Hematopoietic multipotent progenitor cell treated with erythropoietin and hydrocortisone succinate and interleukin-3 and kit ligand, for 8 days (in vitro differentiated cells): Measurements from ENCODE around the gene IGSF9B.
A peak's percentile ranks its signal among the peaks of the same experiment; 100 is the strongest.
"Not testable (repeated sequence)": the region's sequence is repeated elsewhere in the genome, so short reads cannot be mapped to it uniquely, and the experiment has no call there.

ENCODE experiments used
- DNase-seq: peaks from one replicate; pipeline ENCODE4 v3.0.0-alpha.2; 2015

Gene IGSF9B

GRCh38 chr11:133956650-133957633 is at the start of gene IGSF9B:
Gene IGSF9B, minus strand, starts transcription at chr11:133956968. Its CDS starts 214 bp downstream, at chr11:133956754.
- DNase-seq = peak; percentile 60

GRCh38 chr11:134004496-134005172 is 47.9 kb upstream of the IGSF9B start:
- no peak for DNase-seq

GRCh38 chr11:134003792-134004495 is 47.2 kb upstream of the IGSF9B start:
- no peak for DNase-seq

DNA sequence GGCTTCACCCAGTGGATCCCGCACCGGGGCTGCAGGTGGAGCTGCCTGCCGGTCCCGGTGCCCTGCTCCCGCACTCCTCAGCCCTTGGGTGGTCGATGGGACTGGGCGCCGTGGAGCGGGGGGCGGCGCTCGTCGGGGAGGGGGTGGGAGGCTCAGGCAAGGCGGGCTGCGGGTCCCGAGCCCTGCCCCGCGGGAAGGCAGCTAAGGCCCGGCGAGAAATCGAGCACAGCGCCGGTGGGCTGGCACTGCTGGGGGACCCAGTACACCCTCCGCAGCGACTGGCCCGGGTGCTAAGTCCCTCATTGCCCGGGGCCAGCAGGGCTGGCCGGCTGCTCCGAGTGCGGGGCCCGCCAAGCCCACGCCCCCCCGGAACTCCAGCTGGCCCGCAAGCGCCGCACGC is 46.1 kb upstream of the IGSF9B start:
- not testable (repeated sequence) for DNase-seq

DNA sequence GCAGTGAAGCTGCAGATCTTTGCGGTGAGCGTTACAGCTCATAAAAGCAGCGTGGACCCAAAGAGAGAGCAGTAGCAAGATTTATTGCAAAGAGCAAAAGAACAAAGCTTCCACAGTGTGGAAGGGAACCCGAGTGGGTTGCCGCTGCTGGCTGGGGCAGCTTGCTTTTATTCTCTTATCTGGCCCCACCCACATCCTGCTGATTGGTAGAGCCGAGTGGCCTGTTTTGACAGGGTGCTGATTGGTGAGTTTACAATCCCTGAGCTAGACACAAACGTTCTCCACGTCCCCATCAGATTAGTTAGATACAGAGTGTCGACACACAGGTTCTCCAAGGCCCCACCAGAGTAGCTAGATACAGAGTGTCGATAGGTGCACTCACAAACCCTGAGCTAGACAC is 45.6 kb upstream of the IGSF9B start:
- not testable (repeated sequence) for DNase-seq

GRCh38 chr11:134001596-134001995 is 44.8 kb upstream of the IGSF9B start:
- no peak for DNase-seq

- DNase-seq = no peak
These were observed 44.3 kb upstream of the IGSF9B start for GRCh38 chr11:134001088-134001487.

DNA sequence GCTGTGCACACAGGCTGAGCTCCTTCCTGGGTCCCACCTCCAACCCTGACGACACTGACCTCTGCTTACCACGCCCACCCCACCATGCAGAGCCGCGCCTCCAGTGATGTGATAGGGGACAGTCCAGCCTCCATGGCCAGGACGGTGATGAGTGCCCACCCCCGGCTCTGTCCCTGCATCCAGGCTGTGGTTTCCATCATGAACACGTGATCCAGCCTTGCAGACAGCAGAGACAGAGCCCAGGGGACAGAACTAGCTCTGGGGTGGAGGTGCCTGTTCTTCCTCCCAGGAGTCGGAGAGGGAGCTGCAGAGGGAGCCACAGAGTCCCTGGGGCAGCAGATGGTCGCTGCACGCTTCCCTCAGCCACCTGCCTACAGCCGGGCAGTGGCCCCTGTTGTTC is 42.6 kb upstream of the IGSF9B start:
- DNase-seq = no peak

DNA sequence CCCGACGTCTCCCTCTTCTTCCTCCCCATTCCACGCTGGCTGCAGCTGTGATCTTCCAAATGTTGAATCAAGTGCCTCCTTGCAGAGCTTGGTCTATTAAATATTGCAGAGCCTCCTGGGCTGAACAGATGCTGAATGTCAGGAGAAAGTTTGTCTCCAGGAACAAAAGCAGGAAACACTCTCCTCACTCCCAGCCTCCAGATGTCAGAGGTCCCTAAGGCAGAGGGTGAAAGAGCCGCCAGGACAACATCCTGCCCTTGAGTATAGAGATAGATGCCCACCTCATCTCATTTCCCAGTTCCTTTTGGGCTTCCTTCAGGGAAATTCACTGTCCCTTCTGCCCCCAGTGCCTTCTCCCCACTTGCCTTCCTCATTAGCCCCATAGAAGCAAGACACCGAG is 40.8 kb upstream of the IGSF9B start:
- no peak for DNase-seq

DNA sequence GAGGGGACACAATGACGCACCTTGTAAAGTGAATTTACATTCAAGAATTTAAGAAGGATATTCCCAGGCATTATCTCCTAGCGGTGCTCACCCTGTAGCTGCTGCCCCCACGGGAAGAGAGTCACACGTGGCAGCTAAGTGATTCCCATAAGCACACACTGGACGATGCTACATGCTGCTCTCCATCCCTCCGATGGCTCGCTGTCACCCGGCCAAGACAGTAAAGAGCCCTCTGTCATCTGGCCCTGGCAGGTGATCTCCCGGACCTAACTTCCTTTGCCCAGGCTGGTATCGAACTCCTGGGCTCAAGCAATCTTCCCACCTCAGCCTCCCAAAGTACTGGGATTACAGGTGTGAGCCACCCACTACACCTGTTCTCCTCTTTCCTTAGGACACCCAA is 39.9 kb upstream of the IGSF9B start:
- DNase-seq = no peak

GRCh38 chr11:133995066-133995465 is 38.3 kb upstream of the IGSF9B start:
- no peak for DNase-seq

- DNase-seq = no peak
These were observed 37.2 kb upstream of the IGSF9B start for GRCh38 chr11:133993921-133994320.

DNA sequence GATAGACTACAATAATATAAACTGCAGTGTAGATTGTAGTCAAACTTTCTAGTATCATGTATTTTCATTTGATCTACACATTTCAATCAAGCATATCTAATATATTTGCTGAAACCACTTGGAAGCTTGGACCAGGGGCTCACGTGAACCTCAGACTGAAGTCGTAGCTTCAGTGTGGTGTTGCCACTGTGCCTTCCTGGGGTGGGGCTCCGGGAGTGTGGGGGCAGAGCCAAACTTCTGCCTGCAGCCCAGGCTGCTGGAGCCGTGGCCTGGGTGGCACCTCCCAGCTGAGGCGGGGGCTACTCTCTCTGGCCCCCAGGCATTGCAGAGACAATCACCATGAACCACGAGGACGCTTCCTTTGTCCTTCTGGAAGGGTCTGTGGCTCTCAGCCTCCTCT is 36.3 kb upstream of the IGSF9B start:
- no peak for DNase-seq

DNA sequence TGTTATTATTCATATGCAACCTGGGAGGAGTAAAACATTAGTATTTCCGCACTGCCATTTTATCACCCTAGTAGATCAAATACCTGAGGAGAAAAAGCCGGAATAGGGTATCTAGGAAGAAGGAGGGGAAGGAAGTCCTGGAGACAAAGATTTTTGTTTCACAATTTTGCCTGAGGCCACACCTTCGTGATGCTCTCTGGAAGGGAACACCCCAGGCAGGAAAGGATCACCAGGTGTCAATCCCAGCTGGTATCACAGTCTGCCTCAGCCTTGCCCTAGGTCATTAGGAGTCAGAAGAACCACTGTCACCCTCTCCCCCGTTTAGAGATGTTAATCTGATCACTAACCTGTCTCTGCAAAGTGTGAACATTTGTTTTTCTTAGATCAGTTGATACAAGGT is 35.4 kb upstream of the IGSF9B start:
- no peak for DNase-seq

DNA sequence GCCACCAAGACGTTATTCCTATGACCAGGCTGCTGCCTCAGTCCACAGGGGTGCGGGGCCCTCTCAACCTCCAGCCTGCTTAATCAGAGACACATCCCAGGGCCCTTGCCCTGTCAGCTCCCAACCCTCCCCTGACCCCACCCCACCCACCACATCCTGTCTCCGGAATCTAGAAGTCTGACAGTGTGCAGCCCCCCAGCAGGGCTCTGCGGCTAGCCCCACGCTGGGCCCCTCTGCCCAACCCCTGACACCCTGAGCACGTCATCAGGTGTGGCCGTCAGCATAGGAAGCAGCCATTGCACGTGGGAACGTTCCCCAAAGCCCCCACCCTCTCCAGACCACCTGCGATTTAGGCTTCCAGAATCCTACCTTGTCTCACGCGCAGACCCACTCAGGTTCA is 34.3 kb upstream of the IGSF9B start:
- no peak for DNase-seq

- DNase-seq = no peak
These were observed 33.7 kb upstream of the IGSF9B start for GRCh38 chr11:133990501-133990900.

DNA sequence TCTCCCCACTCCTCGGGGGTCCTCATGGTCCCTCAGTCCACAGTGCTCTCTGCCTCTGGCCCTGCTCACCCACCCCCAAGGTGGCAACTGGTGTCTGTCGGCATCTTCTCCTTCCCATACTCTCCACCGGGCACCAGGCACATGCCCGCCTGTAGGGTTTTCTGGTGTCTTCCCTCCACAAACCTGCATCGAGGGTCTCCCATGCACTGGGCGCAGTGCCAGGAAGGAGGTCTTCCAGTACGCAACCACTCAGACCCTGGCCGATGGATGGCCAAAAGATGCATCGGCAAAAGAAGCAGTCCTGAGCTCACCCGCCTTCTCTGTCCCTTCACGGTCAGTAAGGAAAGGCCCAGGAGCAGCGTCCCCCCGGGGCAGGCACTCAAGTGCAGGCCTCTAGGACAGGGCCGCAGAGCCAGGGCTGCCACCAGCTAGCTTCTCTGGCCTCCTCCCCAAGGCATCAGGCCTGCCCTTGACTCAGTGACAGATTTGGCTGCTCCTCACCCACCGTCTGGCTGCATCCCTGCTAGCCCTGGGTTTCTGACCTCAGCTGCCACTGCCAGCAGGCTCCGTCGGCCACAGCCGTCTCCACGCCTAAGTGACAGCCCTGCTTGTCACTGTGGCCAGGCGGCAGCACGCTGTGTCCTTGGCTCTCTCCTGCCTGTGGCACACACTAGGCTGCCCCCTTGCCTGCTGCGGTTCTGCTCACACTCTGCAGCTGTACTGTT is 32.1 kb upstream of the IGSF9B start:
- no peak for DNase-seq

DNA sequence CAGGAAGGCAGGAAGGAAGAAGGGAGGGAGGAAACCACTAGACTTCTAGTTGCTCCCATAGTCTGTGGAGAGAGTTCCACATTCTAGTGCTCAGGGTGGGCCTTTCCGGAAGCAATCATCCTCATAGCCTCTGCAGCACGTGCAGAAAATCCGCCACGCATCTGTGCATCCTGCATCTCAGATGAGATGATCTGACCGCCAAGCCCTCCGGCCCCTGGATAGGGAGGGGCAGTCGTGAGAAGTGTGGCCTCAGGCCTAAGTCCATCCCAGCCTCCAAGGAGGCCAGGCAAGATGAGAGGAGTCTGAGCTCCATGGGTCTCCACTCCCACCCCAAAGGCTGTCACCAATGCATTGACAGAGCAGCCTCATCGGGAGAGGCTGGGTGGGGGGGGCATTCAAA is 30.4 kb upstream of the IGSF9B start:
- no peak for DNase-seq

DNA sequence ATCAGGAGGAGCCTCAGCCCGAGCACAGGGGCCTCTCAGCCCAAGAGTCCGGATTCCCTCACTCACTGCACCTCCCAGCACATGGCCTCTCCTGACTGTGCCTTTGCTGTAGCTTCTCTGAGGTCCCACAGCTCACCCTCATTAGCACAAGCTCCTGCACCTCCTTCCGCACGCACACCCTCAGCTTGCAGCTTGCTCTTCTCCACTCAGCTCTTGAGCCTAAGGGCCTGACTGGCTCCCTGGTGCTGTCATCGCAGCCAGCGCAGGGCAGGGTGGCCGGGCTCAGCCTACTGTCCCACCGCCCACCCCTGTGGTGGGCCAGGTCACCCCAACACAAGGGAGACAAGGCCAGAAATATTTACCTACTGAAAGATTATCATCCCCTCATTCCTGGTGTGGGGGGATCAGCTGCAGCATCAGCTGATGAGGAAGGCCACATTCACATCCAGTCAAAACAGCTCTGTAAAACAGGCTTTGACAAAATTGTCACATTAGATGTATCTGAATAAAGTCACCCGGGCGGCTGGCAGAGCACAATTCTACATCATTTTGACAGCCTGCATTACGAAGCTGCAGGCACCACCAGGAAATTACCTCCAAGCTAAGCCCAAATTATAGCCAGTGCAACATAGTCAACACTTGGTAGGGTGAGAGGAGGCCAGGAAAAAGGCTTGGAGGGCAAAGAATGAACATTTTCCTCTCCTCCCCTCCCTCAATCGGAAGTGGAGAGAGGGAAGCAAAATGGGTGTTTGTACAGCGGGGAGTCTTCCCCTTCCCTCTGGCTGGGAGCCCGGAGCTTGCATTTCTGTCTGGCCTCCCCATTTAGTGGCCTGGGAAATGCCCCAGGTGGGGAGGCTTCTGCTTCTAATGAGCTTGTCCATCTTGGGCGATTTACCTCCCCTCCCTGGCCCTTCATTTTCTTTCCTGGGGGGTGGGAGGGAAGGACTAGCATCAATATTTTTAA is 29.5 kb upstream of the IGSF9B start:
- DNase-seq = no peak

GRCh38 chr11:133984828-133985227 is 28.1 kb upstream of the IGSF9B start:
- no peak for DNase-seq

- DNase-seq = no peak
These were observed 27.0 kb upstream of the IGSF9B start for GRCh38 chr11:133983660-133984316.
